Measurements from ENCODE around the gene MTX3. TPM values are rescaled to one million over a fixed set of nuclear protein-coding genes. Genes with fewer than 3 reads are reported as not detected.

The MTX3 gene
- total and polyA plus RNA-seq, 4 experiments from 2014 or later = 2.4 to 22.9 (median 12.7) TPM

GRCh38 chr5:79955941-79956670, 35.0 kb downstream of the MTX3 start:
- intact Hi-C loops (cut with micrococcal nuclease) = no loop called here
- Histone ChIP-seq H3K4me3 (ENCODE audit: low read length in 2 of 2) (no peak overlapping the region), H3K27ac (ENCODE audit: low read depth, low read length) (no peak overlapping the region), H3K9me3 (ENCODE audit: control insufficient read depth in 1 of 2, low read length in 2 of 2) (no peaks in the 10 kb centered on the region), H3K27me3 (ENCODE audit: insufficient read depth, low read length) (no peaks in the 10 kb centered on the region), H3K36me3 (ENCODE audit: insufficient read depth, low read length) (no peaks in the 10 kb centered on the region), H3K4me1 (ENCODE audit: insufficient read depth, low read length) (no peaks in the 10 kb centered on the region)
- Mint-ChIP-seq H3K27me3 (peaks cover 3 to 12% of the 10 kb centered on the region in 2 donors), H3K4me3 (no peak overlapping the region), H3K27ac (no peak overlapping the region), H3K36me3 (no peaks in the 10 kb centered on the region), H3K9me3 (peaks cover 0 to 3% (median 0%) of the 10 kb centered on the region in 8 donors), H3K4me1 (no peaks in the 10 kb centered on the region)
- DNase-seq = no peak
- CTCF ChIA-PET (ENCODE audit: partially characterized antibody) = no interaction called here
- POLR2A ChIA-PET (ENCODE audit: partially characterized antibody) = no interaction called here

DNA sequence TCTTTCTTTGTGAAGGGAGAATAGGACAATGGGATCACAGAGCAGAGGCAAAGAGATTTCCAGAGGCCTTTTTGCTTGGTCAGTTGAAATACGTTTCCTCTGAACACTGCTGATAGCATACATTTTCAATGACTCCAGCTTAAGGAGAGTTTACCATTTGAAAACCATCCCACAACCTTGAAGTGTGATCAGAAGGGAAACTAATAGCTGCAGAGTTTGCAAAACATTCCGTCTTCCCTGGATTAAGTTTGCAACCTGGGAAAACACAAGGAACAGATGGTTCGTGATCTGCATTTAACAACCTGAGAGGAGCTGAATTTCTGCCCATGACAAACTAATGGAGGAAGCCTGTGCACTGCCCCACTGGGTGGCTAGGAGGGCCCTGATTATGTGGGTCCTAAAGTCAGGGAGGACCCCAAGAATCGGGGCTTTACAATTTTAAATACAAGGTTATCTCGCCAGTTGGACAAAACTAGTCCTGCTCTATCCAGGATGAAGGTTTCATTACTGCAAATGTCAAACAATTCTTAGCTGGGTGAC, 35.6 kb downstream of the MTX3 start:
- Mint-ChIP-seq H3K4me3 (no peak overlapping the region), H3K9me3 (peaks cover 0 to 3% (median 0%) of the 10 kb centered on the region in 8 donors), H3K27ac (no peak overlapping the region), H3K27me3 (peaks cover 3 to 12% of the 10 kb centered on the region in 2 donors), H3K4me1 (no peaks in the 10 kb centered on the region), H3K36me3 (no peaks in the 10 kb centered on the region)
- CTCF ChIA-PET (ENCODE audit: partially characterized antibody) = interaction anchor here (0.6 kb wide), 1 partner anchor 128 kb away, joined by 3 read pairs; no protein-coding TSS in a partner anchor
- intact Hi-C loops (cut with micrococcal nuclease) = no loop called here
- Histone ChIP-seq H3K27ac (ENCODE audit: low read depth, low read length) (no peak overlapping the region), H3K9me3 (ENCODE audit: control insufficient read depth in 1 of 2, low read length in 2 of 2) (no peaks in the 10 kb centered on the region), H3K4me1 (ENCODE audit: insufficient read depth, low read length) (no peaks in the 10 kb centered on the region), H3K27me3 (ENCODE audit: insufficient read depth, low read length) (no peaks in the 10 kb centered on the region), H3K4me3 (ENCODE audit: low read length in 2 of 2) (no peak overlapping the region), H3K36me3 (ENCODE audit: insufficient read depth, low read length) (no peaks in the 10 kb centered on the region)
- no peak for DNase-seq
- POLR2A ChIA-PET (ENCODE audit: partially characterized antibody) = no interaction called here

DNA sequence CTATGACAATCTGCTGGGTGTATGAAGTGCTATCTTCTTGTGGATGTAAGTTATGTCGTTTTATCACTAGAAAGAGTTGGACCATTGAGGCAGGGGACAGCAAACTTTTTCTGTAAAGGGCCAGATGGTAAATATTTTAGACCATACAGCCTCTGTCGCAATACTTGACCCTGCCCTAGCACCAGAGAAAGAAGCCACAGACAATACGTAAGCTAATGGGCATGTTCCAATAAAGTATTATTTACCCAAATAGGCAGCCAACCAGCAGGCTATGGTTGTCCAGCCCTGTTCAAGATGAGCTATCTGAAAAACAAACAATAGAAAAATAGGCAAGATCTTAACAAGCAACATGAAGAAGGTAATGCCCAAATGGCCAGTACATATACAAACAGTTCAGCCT, 36.4 kb downstream of the MTX3 start:
- H3K27ac Mint-ChIP-seq = no peak overlapping the region
- no peaks in the 10 kb centered on the region for H3K9me3 ChIP-seq (ENCODE audit: control insufficient read depth in 1 of 2, low read length in 2 of 2)
- intact Hi-C loops (cut with micrococcal nuclease) = no loop called here
- H3K4me1 ChIP-seq (ENCODE audit: insufficient read depth, low read length) = no peaks in the 10 kb centered on the region
- no peaks in the 10 kb centered on the region for H3K36me3 Mint-ChIP-seq
- H3K4me1 Mint-ChIP-seq = no peaks in the 10 kb centered on the region
- no peaks in the 10 kb centered on the region for H3K27me3 ChIP-seq (ENCODE audit: insufficient read depth, low read length)
- peaks cover 0 to 3% (median 0%) of the 10 kb centered on the region in 8 donors for H3K9me3 Mint-ChIP-seq
- peaks cover 3 to 12% of the 10 kb centered on the region in 2 donors for H3K27me3 Mint-ChIP-seq
- no peak overlapping the region for H3K4me3 ChIP-seq (ENCODE audit: low read length in 2 of 2)
- no peak for DNase-seq
- ChIA-PET POLR2A (ENCODE audit: partially characterized antibody) (no interaction called here), CTCF (ENCODE audit: partially characterized antibody) (interaction anchor here (0.6 kb wide), 1 partner anchor 129 kb away, joined by 3 read pairs; no protein-coding TSS in a partner anchor)
- no peak overlapping the region for H3K4me3 Mint-ChIP-seq
- H3K36me3 ChIP-seq (ENCODE audit: insufficient read depth, low read length) = no peaks in the 10 kb centered on the region
- H3K27ac ChIP-seq (ENCODE audit: low read depth, low read length) = no peak overlapping the region

GRCh38 chr5:79947567-79947966, 43.5 kb downstream of the MTX3 start:
- ChIA-PET POLR2A (ENCODE audit: partially characterized antibody) (no interaction called here), CTCF (ENCODE audit: partially characterized antibody) (no interaction called here)
- Histone ChIP-seq H3K4me3 (ENCODE audit: low read length in 2 of 2) (no peak overlapping the region), H3K27me3 (ENCODE audit: insufficient read depth, low read length) (no peaks in the 10 kb centered on the region), H3K36me3 (ENCODE audit: insufficient read depth, low read length) (no peaks in the 10 kb centered on the region), H3K9me3 (ENCODE audit: control insufficient read depth in 1 of 2, low read length in 2 of 2) (no peaks in the 10 kb centered on the region), H3K27ac (ENCODE audit: low read depth, low read length) (no peak overlapping the region), H3K4me1 (ENCODE audit: insufficient read depth, low read length) (no peaks in the 10 kb centered on the region)
- peaks cover 0 to 4% of the 10 kb centered on the region in 2 donors for H3K27me3 Mint-ChIP-seq
- no peak overlapping the region for H3K27ac Mint-ChIP-seq
- no peaks in the 10 kb centered on the region for H3K4me1 Mint-ChIP-seq
- DNase-seq = no peak
- H3K4me3 Mint-ChIP-seq = no peak overlapping the region
- intact Hi-C loops (cut with micrococcal nuclease) = no loop called here
- no peaks in the 10 kb centered on the region for H3K36me3 Mint-ChIP-seq
- H3K9me3 Mint-ChIP-seq = no peaks in the 10 kb centered on the region

DNA sequence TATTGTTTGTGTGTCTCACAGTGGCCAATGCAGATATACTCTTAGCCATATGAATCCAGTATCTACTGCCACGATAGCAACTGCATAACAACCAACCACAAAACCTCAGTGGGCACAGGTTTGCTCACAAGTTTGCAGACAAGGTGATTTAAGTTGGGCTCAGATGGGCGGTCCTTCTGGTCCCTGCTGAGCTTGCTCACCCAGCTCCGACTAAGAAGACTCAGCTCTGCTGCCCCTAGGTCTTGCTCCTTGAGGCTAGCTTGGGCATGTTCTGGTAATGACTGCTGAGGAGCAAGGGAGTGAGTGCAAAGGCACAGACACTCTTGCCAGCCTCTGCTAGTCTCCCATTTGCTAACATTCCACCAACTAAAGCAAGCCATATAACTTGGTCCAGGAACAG, 52.6 kb downstream of the MTX3 start:
- DNase-seq = no peak
- Histone ChIP-seq H3K36me3 (ENCODE audit: insufficient read depth, low read length) (no peaks in the 10 kb centered on the region), H3K4me3 (ENCODE audit: low read length in 2 of 2) (no peak overlapping the region), H3K4me1 (ENCODE audit: insufficient read depth, low read length) (no peaks in the 10 kb centered on the region), H3K9me3 (ENCODE audit: control insufficient read depth in 1 of 2, low read length in 2 of 2) (no peaks in the 10 kb centered on the region), H3K27me3 (ENCODE audit: insufficient read depth, low read length) (no peaks in the 10 kb centered on the region), H3K27ac (ENCODE audit: low read depth, low read length) (no peak overlapping the region)
- Mint-ChIP-seq H3K9me3 (no peaks in the 10 kb centered on the region), H3K36me3 (peaks cover 0 to 7% of the 10 kb centered on the region in 2 donors), H3K27me3 (peaks cover 1 to 5% of the 10 kb centered on the region in 2 donors), H3K4me1 (peaks cover 0 to 6% (median 0%) of the 10 kb centered on the region in 4 donors), H3K4me3 (no peak overlapping the region), H3K27ac (no peak overlapping the region)
- intact Hi-C loops (cut with micrococcal nuclease) = no loop called here
- ChIA-PET CTCF (ENCODE audit: partially characterized antibody) (no interaction called here), POLR2A (ENCODE audit: partially characterized antibody) (no interaction called here)

DNA sequence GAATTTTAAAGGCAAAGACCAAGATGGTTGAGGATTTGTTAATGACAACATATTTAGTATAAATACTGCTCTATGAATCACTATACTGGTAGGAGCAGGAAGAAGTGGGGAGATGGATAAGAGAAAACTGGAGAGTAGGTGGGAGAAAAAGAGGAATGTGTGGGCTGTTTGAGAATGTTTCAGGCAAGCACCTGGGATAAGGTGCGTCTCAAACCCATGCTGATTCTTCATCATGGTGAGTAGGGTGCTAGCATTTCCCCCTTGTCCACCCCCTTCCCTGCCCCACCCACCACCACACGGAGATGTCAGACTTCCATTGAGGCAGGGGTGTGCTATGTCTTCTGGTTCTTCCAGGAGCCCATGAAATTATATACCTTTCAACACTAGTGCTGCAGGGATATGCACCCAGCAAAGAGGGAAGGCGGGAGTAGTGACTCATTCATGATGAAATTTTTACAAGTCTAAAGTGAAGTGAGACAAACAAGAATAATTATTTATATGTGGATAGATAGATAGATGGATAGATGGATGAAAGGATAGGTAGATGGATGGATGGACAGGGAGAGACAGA, 54.3 kb downstream of the MTX3 start:
- POLR2A ChIA-PET (ENCODE audit: partially characterized antibody) = no interaction called here
- H3K4me3 Mint-ChIP-seq = no peak overlapping the region
- Histone ChIP-seq H3K36me3 (ENCODE audit: insufficient read depth, low read length) (no peaks in the 10 kb centered on the region), H3K27me3 (ENCODE audit: insufficient read depth, low read length) (no peaks in the 10 kb centered on the region), H3K27ac (ENCODE audit: low read depth, low read length) (no peak overlapping the region), H3K4me3 (ENCODE audit: low read length in 2 of 2) (no peak overlapping the region), H3K4me1 (ENCODE audit: insufficient read depth, low read length) (no peaks in the 10 kb centered on the region), H3K9me3 (ENCODE audit: control insufficient read depth in 1 of 2, low read length in 2 of 2) (no peaks in the 10 kb centered on the region)
- intact Hi-C loops (cut with micrococcal nuclease) = no loop called here
- DNase-seq = no peak
- H3K36me3 Mint-ChIP-seq = peaks cover 0 to 7% of the 10 kb centered on the region in 2 donors
- peaks cover 0 to 5% (median 0%) of the 10 kb centered on the region in 8 donors for H3K9me3 Mint-ChIP-seq
- H3K4me1 Mint-ChIP-seq = peaks cover 0 to 6% (median 0%) of the 10 kb centered on the region in 4 donors
- no peak overlapping the region for H3K27ac Mint-ChIP-seq
- H3K27me3 Mint-ChIP-seq = peaks cover 1 to 3% of the 10 kb centered on the region in 2 donors
- CTCF ChIA-PET (ENCODE audit: partially characterized antibody) = no interaction called here

- Mint-ChIP-seq H3K9me3 (peaks cover 0 to 5% (median 0%) of the 10 kb centered on the region in 8 donors), H3K4me1 (peaks cover 0 to 6% (median 0%) of the 10 kb centered on the region in 4 donors), H3K36me3 (peaks cover 0 to 7% of the 10 kb centered on the region in 2 donors), H3K4me3 (no peak overlapping the region), H3K27me3 (peaks cover 1 to 3% of the 10 kb centered on the region in 2 donors), H3K27ac (no peak overlapping the region)
- H3K27ac ChIP-seq (ENCODE audit: low read depth, low read length) = no peak overlapping the region
- DNase-seq = no peak
- no peaks in the 10 kb centered on the region for H3K27me3 ChIP-seq (ENCODE audit: insufficient read depth, low read length)
- no peak overlapping the region for H3K4me3 ChIP-seq (ENCODE audit: low read length in 2 of 2)
- H3K36me3 ChIP-seq (ENCODE audit: insufficient read depth, low read length) = no peaks in the 10 kb centered on the region
- H3K4me1 ChIP-seq (ENCODE audit: insufficient read depth, low read length) = no peaks in the 10 kb centered on the region
- intact Hi-C loops (cut with micrococcal nuclease) = no loop called here
- ChIA-PET POLR2A (ENCODE audit: partially characterized antibody) (no interaction called here), CTCF (ENCODE audit: partially characterized antibody) (no interaction called here)
- no peaks in the 10 kb centered on the region for H3K9me3 ChIP-seq (ENCODE audit: control insufficient read depth in 1 of 2, low read length in 2 of 2)
Observed at GRCh38 chr5:79936002-79936645, 54.9 kb downstream of the MTX3 start.
